HG03439 (cell line): ENCODE data around the gene RFLNA.
"Not testable (repeated sequence)": the region's sequence is repeated elsewhere in the genome, so short reads cannot be mapped to it uniquely, and the experiment has no call there.

Source experiments
- ATAC-seq: cut with Tn5 transposase; IDR thresholded peaks from one replicate; pipeline ENCODE4 v1.9.1; 2021; ENCODE audit warnings: mild to moderate bottlenecking, moderate library complexity; ENCODE audit not compliant: unreplicated experiment

Gene RFLNA

DNA sequence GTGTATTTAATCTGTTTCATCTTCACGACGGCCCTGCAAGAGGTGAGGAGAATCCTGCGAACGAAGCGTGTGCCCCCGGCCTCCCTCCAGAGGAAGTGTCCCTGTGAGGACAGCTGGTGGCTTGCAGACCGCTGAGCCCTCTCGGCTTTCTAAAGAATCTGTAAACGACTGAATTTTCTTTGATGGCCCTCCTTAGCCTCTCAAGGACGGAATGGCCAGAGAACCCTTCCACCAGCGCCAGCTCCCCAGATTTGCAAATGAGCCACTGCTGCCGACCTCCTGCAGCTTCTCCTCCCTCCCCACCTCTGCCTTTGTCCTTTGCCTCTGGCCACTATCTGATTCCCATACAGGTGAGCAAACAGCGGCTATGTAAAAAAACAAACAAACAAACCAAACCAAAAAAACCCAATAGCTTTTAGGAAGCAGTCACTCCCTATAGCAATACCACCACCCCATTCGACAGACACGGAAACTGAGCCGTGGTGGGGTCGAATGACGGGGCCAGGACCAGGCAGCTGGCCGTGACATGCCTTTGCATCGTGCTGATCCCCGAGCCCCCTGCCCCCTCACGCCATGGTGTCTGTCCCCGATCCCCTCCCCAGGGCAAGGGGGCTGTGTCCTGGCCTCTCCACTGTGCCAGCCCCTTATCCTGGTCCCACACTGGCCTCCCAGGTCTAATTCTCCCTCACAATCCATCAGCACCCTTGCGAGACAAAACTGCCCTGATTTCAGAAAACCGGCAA, 23.6 kb downstream of the RFLNA start:
- ATAC-seq = no peak

DNA sequence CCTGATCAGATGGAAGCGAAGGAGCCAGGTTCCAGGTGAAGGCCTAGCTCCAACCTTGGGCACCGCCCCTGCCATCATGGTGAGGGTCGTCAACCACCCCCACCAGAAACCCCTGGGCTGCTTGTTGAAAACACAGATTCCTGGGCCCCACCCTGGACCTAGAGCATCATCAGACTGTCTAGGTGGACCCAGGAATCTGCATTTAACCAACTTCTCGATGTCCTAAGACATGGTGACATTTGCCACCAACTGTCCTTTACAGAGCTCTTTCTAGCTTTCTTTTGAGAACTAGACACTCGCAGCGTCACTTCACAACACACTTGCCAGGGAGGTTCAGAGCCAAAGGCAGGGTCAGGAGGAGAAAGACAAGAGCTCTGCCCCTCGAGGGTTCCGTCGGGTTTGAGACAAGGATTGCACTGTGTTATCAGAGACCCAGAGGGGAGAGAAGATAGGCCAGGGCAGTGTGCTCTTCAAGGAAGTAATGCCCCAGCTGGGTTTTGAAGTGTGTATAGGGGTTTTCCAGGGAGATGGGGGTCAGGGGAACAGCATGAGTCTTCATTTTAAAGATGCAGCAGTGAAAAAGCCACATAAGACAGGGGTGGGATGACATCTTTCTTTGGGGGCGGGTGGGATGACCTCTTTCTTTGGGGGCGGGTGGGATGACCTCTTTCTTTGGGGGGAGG, 24.6 kb downstream of the RFLNA start:
- ATAC-seq = no peak

GRCh38 chr12:124321040-124321481, 26.2 kb downstream of the RFLNA start:
- ATAC-seq = no peak

DNA sequence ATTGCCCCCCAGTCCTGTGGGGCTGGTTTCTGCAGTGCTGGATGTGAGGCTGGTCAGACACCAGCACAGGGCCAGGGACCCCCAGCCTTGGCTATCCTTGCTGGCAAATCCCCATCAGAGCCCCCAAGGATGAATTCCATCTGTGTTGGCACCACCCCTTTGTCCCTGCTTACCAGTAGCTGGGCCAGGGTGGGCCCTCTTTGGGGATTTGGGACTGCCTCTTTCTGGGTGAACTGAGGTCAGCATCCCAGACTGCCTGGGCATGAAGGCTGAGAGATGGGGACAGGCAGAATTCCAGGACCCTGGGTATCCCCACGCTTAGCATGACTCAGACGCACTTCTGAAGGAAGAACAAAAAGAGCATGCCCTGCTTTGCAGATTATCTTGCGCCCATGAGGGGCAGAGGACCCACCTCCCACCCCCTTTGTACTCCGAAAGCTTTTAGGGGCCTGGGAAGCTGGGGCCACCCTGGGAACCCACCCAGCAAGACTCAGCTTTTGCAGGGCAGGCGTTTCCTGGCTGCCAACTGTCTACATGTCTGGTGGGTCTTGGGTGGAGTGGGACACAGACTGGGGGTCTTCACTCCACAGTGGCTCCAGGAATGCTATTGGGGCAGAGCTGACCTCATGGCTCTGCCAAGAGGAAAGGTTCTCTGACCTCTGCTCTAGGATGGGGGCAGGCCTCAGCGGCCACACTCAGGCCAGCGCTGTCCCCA, 26.8 kb downstream of the RFLNA start:
- no peak for ATAC-seq

DNA sequence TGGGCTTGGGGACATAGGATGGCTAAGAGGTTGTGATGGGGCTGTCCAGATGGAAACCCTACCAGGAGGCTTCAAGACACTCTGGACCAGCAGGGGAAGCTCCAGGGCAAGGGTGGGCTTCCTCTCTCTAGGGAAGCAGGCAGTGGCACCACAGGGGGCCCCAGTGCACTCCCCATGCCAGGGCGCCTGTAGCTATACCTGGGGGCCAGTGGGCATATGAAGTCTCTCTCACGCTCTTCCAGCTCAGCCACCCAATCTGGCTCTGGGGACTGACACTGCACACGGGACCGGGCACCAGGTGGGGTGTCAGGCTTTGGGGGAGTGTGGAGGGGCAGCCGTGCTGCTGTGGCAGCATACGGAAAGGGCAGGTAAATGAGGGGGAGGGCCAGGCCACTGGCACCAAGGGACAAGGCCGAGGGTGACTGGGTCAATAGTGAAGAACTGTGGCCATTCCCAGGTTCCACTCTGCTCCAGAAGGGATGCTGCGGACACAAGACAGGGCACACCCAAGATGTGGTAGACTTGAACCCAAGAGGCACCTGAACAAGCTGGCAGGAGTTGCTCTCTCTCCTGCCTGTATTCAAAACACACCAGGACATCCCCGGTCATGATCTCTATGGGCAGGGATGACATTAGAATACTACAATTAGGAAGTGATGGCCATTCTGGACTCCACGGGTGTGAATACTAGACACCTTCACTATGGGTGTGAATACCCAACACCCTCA, 27.5 kb downstream of the RFLNA start:
- ATAC-seq = no peak

DNA sequence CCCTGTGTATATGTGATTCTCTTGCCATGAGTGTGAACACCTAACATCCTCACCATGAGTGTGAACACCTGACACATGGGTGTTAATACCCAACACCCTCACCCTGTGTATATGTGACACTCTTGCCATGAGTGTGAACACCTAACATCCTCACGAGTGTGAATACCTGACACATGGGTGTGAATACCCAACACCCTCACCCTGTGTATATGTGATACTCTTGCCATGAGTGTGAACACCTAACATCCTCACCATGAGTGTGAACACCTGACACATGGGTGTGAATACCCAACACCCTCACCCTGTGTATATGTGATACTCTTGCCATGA, 28.1 kb downstream of the RFLNA start:
- ATAC-seq = not testable (repeated sequence)

- ATAC-seq = no peak
These were observed 29.1 kb downstream of the RFLNA start for GRCh38 chr12:124323771-124324530.

GRCh38 chr12:124324803-124325705, 30.2 kb downstream of the RFLNA start:
- no peak for ATAC-seq

DNA sequence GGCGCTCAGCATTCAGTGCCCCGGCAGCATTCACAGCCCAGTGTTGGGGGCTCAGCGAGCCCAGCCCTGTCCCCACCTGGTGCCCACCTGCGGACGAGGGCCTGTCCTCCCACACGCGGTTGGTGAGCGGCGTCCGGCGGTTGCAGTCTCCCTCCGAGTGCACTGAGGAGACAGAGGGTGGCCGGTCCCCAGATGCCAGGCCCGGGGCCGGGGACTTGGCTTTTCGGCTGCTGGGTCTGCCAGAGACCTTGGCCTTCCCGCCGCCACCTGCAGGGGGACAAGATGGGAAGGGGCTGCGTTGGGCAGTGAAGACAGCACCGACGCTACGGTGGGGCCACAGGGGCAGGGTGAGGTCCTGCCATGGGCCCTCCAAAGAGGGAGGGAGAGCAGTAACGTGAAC, 31.2 kb downstream of the RFLNA start:
- ATAC-seq = no peak

GRCh38 chr12:124326871-124327270, 32.0 kb downstream of the RFLNA start:
- no peak for ATAC-seq

- no peak for ATAC-seq
These were observed 32.6 kb downstream of the RFLNA start for GRCh38 chr12:124327362-124328043.

DNA sequence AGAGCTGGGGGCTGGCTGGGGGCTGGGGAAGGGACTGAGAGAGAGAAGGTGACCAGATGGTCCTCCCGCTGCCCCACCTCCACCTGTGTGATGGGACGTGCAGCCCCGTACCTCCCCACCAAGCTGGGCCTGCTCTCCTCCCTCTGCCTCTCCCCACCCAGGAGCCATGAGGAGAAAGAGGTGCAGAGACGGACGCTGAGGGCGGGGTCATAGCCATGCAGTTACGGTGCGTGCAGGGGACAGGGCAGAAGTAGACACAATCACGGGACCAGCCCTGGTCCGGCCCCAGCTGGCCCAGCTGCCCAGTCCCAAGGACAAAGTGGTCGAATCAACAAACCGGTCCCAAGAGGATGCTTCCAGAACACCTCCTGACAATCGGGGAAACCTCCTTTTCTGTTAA, 33.2 kb downstream of the RFLNA start:
- no peak for ATAC-seq

DNA sequence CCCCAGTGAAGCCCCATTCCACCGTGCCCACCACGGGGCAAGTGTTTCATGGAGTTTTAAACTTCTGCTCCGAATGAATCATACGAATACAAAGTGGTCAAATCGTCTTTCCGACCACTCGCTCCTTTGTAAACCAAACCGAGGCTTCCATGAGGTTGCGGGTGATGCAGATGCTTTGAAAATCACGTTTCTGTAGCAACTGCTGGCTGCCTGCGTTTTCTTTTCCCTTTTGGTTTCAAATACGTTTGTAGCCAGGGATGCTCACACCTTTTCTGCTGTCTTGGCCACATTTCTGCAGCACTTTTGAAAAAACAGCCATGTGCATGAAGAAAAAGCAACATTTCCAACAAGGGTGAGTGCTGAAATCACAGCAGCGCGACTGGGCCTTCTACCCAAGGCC, 33.7 kb downstream of the RFLNA start:
- ATAC-seq = no peak

GRCh38 chr12:124332058-124332672, 37.3 kb downstream of the RFLNA start:
- no peak for ATAC-seq

- no peak for ATAC-seq
These were observed 38.0 kb downstream of the RFLNA start for GRCh38 chr12:124332900-124333299.

GRCh38 chr12:124333724-124334123, 38.8 kb downstream of the RFLNA start:
- no peak for ATAC-seq

DNA sequence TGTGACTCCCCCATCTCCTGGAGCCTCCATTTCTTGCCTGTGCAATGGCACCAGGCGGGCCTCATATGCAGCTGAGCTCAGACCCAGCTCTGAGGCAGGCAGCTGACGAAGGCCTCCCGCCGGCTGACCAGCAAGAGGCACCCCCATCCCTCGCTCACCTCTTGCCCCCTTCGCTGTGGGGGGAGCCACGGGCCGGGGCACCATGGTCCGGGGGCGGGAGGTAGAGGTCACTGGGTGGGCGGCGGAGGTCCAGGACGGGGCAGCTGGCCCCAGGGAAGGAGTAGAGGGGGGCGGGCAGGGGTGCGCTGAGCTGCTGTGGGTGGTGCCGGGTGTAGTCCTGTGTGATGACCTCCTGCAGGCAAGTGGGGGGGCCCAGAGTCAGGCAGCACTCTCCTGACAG, 39.4 kb downstream of the RFLNA start:
- ATAC-seq = no peak

DNA sequence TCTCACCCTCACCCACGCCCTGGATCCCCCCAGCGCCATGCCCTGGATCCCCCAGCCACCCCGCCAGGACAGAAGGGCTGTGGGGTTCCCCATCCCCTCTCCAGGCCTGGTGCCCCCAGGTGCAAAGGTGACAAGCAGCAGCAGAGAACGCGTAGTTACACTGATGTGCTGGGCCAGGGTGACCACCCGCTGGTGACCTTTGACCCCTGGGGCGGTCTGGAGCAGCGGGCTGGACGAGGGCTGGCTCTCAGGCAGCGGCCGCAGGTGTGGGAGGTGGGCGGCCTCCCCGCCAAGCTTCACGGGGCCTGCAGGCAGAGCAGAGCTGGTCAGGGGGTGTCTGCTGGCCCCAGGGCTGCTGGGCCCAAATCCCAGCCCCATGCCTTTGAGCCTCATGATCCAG, 40.1 kb downstream of the RFLNA start:
- no peak for ATAC-seq
